Choroid plexus epithelial cell (primary cell): ENCODE data around the gene TRDMT1.
A peak's percentile ranks its signal among the peaks of the same experiment; 100 is the strongest.

Experiments used
- DNase-seq: peaks from one replicate; pipeline ENCODE4 v3.0.0-alpha.2; 2010; ENCODE audit warnings: low read depth
- H3K4me3 ChIP-seq: 2 replicates; pipeline ENCODE4 v1.5.1; 2011; ENCODE audit warnings: low read depth, mild to moderate bottlenecking, control low read depth, low read length, moderate library complexity
- TF ChIP-seq, protein P1 (sequence below): conservative IDR thresholded peaks from 2 replicates; pipeline ENCODE4 v1.5.1; 2011; ENCODE audit warnings: low read depth, mild to moderate bottlenecking, control low read depth, inconsistent platforms, low read length, moderate library complexity

TRDMT1 gene

DNA sequence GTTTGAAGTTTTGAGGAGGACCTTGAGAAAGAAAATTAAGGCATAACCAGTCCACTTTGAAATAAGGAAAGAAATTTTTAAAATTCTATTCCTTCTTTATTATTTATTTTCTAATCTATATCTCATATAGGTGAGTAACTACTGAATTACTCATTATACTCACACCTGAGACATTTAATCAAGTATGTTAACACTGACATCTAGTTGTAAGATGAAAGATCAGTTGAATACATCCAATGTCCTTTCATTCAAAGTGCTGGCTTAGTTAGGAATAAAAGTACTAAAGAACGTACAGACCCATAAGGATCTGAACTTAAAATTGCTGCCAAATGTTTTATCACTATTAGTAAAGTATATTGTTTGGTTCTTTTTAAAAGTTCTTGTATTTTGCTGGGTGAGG lies 23.5 kb downstream of the TRDMT1 start:
- no peak overlapping the region for H3K4me3 ChIP-seq
- no peak for DNase-seq
- TF ChIP-seq, protein P1, sequence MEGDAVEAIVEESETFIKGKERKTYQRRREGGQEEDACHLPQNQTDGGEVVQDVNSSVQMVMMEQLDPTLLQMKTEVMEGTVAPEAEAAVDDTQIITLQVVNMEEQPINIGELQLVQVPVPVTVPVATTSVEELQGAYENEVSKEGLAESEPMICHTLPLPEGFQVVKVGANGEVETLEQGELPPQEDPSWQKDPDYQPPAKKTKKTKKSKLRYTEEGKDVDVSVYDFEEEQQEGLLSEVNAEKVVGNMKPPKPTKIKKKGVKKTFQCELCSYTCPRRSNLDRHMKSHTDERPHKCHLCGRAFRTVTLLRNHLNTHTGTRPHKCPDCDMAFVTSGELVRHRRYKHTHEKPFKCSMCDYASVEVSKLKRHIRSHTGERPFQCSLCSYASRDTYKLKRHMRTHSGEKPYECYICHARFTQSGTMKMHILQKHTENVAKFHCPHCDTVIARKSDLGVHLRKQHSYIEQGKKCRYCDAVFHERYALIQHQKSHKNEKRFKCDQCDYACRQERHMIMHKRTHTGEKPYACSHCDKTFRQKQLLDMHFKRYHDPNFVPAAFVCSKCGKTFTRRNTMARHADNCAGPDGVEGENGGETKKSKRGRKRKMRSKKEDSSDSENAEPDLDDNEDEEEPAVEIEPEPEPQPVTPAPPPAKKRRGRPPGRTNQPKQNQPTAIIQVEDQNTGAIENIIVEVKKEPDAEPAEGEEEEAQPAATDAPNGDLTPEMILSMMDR = no peak

DNA sequence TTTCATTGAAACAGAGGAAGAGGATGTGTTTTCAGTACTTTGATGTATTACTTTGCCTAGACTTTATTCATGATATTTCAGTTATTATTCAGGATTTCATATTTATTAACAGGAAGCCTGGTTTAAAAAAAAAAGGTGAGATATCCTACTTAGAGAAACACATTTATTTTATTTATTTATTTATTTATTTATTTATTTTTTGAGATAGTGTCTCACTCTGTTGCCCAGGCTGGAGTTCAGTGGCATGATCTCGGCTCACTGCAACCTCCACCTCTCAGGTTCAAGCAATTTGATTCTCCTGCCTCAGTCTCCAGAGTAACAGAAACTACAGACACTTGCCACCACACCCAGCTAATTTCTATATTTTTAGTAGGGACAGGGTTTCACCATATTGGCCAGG lies 24.5 kb downstream of the TRDMT1 start:
- TF ChIP-seq, protein P1 = no peak
- no peak for DNase-seq
- H3K4me3 ChIP-seq = no peak overlapping the region

DNA sequence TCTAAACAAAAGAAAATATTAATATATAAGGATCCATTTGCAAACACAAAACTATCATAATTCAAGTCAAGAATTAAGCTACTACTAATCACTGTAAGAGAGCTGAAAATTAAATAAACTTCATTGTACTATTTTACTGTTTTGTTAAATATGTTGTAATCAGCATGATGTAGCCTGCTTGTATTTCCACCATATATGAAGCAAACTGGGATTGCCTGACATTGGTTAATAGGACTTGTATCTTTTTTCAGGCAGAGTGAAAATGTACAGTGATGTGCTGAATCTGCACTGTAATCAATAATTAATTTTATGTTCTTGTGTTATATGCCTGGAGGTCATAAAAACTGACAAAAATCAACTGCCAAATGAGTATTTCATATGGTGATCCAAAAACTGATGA lies 25.4 kb downstream of the TRDMT1 start:
- TF ChIP-seq, protein P1 = no peak

DNA sequence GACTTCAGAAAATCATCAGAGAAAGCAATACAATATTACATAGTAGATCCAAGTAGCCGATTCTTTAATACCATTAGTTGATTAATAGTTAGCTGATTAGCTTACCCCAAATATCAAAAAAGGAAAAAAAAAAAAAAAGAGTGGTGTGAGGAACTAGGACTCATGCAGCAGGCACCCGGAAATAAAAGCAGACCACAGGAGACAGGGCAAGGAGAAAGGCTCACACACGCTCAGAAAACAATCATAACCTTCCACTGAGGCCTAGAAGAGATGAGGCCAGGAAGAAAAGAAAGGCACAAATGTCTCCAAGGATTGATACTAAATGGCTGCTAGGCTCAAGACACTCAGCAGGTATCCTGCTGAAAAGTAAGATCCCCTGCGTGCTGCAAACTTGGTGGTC lies 25.9 kb downstream of the TRDMT1 start:
- TF ChIP-seq, protein P1 = no peak
- no peak overlapping the region for H3K4me3 ChIP-seq
- DNase-seq = peak; percentile 60

More for the DNA sequence above, 25.4 kb downstream of the TRDMT1 start:
- DNase-seq = no peak
- H3K4me3 ChIP-seq = no peak overlapping the region

DNA sequence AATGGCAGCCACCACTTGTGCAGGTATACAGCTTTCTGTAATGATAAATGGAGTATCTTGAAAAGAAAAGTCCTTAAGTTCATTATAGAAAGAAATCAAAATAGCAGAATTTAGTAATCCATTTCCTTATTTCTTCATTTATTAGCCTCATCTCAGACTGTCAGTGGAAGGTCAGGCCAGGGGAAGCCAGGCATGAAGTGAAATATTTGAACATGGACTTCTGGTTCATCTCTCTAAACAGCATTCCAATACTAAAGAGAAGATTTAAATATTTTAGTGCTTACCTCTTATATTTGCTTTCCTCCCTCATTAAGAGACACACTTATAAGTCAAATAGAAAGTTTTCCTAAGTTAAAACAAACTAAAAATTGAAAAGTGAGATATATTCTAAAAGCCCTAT lies 26.8 kb downstream of the TRDMT1 start:
- no peak overlapping the region for H3K4me3 ChIP-seq
- TF ChIP-seq, protein P1 = no peak
- peak; percentile 57 for DNase-seq

DNA sequence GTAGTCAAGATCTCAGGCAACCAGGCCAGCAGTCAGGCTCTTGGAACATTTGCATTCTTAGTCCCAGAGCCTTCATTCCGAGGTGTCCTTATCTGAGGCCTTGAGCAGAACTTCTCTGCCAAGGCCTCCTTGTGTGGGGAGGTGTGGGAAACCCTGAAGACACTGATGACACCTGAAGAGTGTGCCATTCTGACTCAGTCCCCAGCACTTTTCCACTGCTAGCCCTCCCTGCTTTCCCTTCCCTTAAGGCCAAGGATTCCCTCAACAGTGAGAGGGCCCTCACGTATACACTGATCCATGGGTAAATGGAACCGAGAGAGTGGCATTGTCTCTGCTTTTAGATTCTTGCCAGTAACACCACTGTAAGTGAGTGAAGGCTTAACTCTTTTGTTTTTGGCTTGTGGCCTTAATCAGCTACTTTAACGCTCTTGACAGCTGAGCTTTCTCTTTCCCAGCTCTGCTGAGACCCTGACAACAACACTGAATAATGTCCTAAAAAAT lies 30.3 kb downstream of the TRDMT1 start:
- no peak for DNase-seq
- TF ChIP-seq, protein P1 = no peak
- H3K4me3 ChIP-seq = no peak overlapping the region

DNA sequence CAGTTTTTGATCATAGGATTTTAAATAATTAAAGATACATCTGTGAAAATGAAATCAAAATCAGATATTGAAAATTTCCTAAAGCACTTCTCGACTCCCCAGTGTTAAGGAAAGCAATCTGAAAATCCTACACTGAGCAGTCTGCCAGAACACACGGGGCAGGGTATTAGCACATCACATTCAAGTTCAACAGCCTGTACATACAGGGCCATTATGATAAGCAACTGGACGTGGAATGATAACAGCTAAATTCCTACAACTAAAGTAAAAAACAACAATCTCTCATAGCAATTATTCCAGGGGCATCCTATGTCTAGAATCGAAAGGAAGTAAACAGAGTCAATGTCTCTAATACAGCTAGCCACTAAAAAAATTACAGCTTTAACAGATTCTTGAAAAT lies 31.7 kb downstream of the TRDMT1 start:
- H3K4me3 ChIP-seq = no peak overlapping the region
- TF ChIP-seq, protein P1 = no peak
- peak; percentile 54 for DNase-seq
